Lower leg skin (tissue), 3 donors: ENCODE data around the gene ZEB1.

Experiments used
- POLR2A ChIP-seq, 2 donors: fragments of 450-650 bp; IDR thresholded peaks; one replicate each; pipeline ENCODE4 v1.6.1; 2016 to 2017; ENCODE audit warnings: antibody characterized with exemption in 2 of 2, mild to moderate bottlenecking in 1 of 2, moderate library complexity in 1 of 2
- TF ChIP-seq, protein P1 (sequence below), 3 donors: fragments of 450-650 bp; IDR thresholded peaks; one replicate each; pipeline ENCODE4 v1.5.1; 2016; ENCODE audit warnings: antibody characterized with exemption in 3 of 3, mild to moderate bottlenecking in 3 of 3, moderate library complexity in 2 of 3

DNA sequence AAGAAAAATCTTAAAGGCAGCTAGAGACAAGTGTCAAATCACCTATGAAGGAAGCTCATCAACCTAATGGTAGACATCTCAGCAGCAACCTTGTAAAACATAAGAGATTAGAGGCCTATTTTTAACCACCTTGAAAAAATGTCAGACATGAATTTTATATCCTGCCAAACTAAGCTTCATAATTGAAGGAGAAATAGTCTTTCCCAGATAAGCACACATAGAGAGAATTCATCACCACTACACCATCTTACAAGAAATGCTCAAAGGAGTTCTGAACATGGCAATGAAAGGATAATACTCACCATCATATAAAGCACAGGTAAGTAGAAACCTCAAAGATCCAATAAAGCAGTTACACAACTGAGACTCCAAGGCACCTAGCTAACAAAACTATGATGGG, 156.5 kb downstream of the ZEB1 start:
- no peak for TF ChIP-seq POLR2A (IDR thresholded peaks at IDR 0.05)
- TF ChIP-seq, protein P1, sequence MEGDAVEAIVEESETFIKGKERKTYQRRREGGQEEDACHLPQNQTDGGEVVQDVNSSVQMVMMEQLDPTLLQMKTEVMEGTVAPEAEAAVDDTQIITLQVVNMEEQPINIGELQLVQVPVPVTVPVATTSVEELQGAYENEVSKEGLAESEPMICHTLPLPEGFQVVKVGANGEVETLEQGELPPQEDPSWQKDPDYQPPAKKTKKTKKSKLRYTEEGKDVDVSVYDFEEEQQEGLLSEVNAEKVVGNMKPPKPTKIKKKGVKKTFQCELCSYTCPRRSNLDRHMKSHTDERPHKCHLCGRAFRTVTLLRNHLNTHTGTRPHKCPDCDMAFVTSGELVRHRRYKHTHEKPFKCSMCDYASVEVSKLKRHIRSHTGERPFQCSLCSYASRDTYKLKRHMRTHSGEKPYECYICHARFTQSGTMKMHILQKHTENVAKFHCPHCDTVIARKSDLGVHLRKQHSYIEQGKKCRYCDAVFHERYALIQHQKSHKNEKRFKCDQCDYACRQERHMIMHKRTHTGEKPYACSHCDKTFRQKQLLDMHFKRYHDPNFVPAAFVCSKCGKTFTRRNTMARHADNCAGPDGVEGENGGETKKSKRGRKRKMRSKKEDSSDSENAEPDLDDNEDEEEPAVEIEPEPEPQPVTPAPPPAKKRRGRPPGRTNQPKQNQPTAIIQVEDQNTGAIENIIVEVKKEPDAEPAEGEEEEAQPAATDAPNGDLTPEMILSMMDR (IDR thresholded peaks at IDR 0.05): no peak
